H1 (cell line): ENCODE data around the gene CAPN3. TPM values are rescaled to one million over a fixed set of nuclear protein-coding genes. Genes with fewer than 3 reads are reported as not detected.
A peak's percentile ranks its signal among the peaks of the same experiment; 100 is the strongest.

Experiments used
- BRCA1 ChIP-seq: IDR thresholded peaks from 2 replicates; pipeline ENCODE4 v1.6.1; 2012; ENCODE audit warnings: low read depth, low read length, improper control_type of control experiment
- CBX8 ChIP-seq: fragments of 300-800, 300-1000 bp; sonication (generic); IDR thresholded peaks from 2 replicates; pipeline ENCODE4 v1.7.1; 2016; ENCODE audit warnings: low read depth, low read length, borderline replicate concordance
- CEBPB ChIP-seq: IDR thresholded peaks from 2 replicates; pipeline ENCODE4 v1.6.1; 2012; ENCODE audit warnings: low read depth, low read length
- CHD2 ChIP-seq: IDR thresholded peaks from 2 replicates; pipeline ENCODE4 v1.6.1; 2012; ENCODE audit warnings: low read length, improper control_type of control experiment
- EGR1 ChIP-seq: IDR thresholded peaks from 2 replicates; pipeline ENCODE4 v1.6.1; 2011; ENCODE audit warnings: low read depth, low read length, borderline replicate concordance
- EP300 ChIP-seq, 2 experiments: IDR thresholded peaks; 1 replicate in 1 of 2; 2 replicates in 1 of 2; pipeline ENCODE4 v1.6.1; 2011 to 2012; ENCODE audit warnings: low read depth in 2 of 2, low read length in 2 of 2, mild to moderate bottlenecking in 2 of 2, borderline replicate concordance in 1 of 2, inconsistent platforms in 1 of 2, moderate library complexity in 1 of 2
- EZH2 ChIP-seq: fragments of 200-600 bp; sonication (generic); IDR thresholded peaks from 2 replicates; pipeline ENCODE4 v1.7.1; 2012; ENCODE audit warnings: low read depth, mild to moderate bottlenecking, moderate library complexity, low read length, inconsistent platforms; ENCODE audit not compliant: severe bottlenecking
- FOSL1 ChIP-seq: IDR thresholded peaks from 2 replicates; pipeline ENCODE4 v1.6.1; 2011; ENCODE audit warnings: mild to moderate bottlenecking, low read depth, low read length, moderate library complexity; ENCODE audit not compliant: insufficient read depth
- HDAC6 ChIP-seq: IDR thresholded peaks from one replicate; pipeline ENCODE4 v1.7.1; 2012; ENCODE audit warnings: low read depth, mild to moderate bottlenecking, inconsistent platforms, low read length, moderate library complexity
- JUN ChIP-seq: IDR thresholded peaks from 2 replicates; pipeline ENCODE4 v1.6.1; 2011; ENCODE audit warnings: low read depth, mild to moderate bottlenecking, improper control_type of control experiment, low read length
- NANOG ChIP-seq: IDR thresholded peaks from 2 replicates; pipeline ENCODE4 v1.6.1; 2011; ENCODE audit warnings: low read length, low read depth, mild to moderate bottlenecking, inconsistent platforms; ENCODE audit not compliant: insufficient read depth, poor library complexity, severe bottlenecking
- RAD21 ChIP-seq, 2 experiments: IDR thresholded peaks in 1 of 2; conservative IDR thresholded peaks in 1 of 2; 2 replicates each; pipeline ENCODE4 v1.6.1; 2011; ENCODE audit warnings: low read depth in 2 of 2, low read length in 2 of 2, improper control_type of control experiment in 1 of 2, inconsistent platforms in 1 of 2, mild to moderate bottlenecking in 1 of 2, moderate library complexity in 1 of 2
- RXRA ChIP-seq: IDR thresholded peaks from 2 replicates; pipeline ENCODE4 v1.6.1; 2011; ENCODE audit warnings: low read depth, mild to moderate bottlenecking, low read length, moderate library complexity; ENCODE audit not compliant: insufficient read depth
- SP1 ChIP-seq: IDR thresholded peaks from 2 replicates; pipeline ENCODE4 v1.6.1; 2011; ENCODE audit warnings: low read depth, low read length
- SRF ChIP-seq: IDR thresholded peaks from 2 replicates; pipeline ENCODE4 v1.6.1; 2011; ENCODE audit warnings: mild to moderate bottlenecking, low read depth, low read length, moderate library complexity
- YY1 ChIP-seq: IDR thresholded peaks from 2 replicates; pipeline ENCODE4 v1.6.1; 2011; ENCODE audit warnings: low read depth, mild to moderate bottlenecking, low read length
- ZNF274 ChIP-seq: IDR thresholded peaks from 2 replicates; pipeline ENCODE4 v1.7.0; 2012; ENCODE audit warnings: low read length, borderline replicate concordance; ENCODE audit errors: extremely low read depth
- polyA plus RNA-seq, 7 experiments: library from polyadenylated mRNA; depleted of rRNA in 3 of 7; stranded (reverse) in 5 of 7; unstranded in 2 of 7; fragments of >200 nt in 5 of 7; fragments of 200-250 nt in 2 of 7; gene quantifications; 1 replicate in 5 of 7; 2 replicates in 1 of 7; 4 replicates in 1 of 7; pipeline versions ENCODE4 v1.2.1 to v1.2.3, GENCODE V29; 2011 to 2013; ENCODE audit warnings: missing spikeins in 2 of 7, mixed read lengths in 2 of 7
- total RNA-seq: library from RNA; stranded (reverse); fragmentation: NEBNext Ultra II Directional; extraction: Animal tissue kit (Norgen Biotek cat#: 25700); gene quantifications from 2 replicates; pipeline ENCODE4 v1.2.1, GENCODE V29; 2021
- TF ChIP-seq, protein P1 (sequence below): IDR thresholded peaks from 2 replicates; pipeline ENCODE4 v1.6.1; 2011; ENCODE audit warnings: low read depth, mild to moderate bottlenecking, low read length; ENCODE audit not compliant: insufficient read depth
- TF ChIP-seq, protein P2 (sequence below): IDR thresholded peaks from 2 replicates; pipeline ENCODE4 v1.6.1; 2012; ENCODE audit warnings: inconsistent platforms
- TF ChIP-seq, protein P3 (sequence below): IDR thresholded peaks from 2 replicates; pipeline ENCODE4 v1.6.1; 2011; ENCODE audit warnings: low read length, improper control_type of control experiment

Gene CAPN3
- total and polyA plus RNA-seq, 2 of the 8 experiments (the other 6 are each of a cell fraction or from before 2014, with no cell fraction given): 0.80 to 2.1 TPM

DNA sequence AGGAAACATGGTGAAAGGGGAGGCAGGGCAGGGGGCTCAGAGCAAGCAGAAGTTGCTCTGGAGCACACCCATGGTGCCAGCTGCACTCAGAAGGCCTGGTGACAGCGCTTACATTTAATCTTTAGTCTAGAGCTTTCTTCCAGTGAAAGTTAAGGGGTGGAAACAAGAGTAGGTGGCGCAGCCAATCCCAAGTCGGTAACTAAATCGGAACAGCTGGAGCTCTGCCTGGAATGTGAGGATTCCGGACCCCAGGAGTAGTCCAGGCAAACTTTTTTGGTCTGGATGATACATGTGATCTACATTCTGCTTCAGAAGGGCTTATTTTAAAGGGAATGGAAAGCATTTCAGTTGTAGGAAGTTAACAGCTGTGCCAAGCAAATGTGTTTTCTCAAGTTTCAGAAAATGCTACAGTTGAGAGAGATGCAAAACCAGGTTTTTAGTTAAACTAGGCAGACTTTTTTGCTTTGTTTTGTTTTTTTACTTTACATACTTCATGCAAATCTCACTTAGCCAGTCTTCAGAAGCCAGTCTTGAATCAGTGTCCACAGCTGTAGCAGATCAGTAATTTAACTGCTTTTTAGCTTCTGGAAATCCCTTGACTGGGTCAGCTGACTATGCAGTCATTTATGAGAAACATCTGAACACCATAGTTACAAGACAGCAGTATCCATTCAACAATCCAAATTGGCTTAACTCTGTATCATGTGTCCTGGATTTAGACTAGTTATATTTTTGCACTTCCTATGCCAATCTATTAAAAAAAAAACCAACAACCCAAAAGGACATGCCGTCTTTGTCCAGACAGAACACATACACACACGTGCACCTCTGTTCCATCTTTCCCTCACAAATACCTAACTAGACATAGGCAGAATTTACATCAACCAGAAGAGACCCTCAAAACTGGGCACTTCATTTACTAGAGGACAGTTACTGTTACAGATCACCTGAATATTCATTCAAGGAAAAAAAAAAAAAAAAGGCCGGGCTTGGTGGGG is 98.4 kb downstream of the CAPN3 start (continued):
- no peak for TF ChIP-seq FOSL1
- TF ChIP-seq ZNF274: no peak
- TF ChIP-seq RXRA: no peak
- no peak for TF ChIP-seq CEBPB
- TF ChIP-seq BRCA1: no peak
- TF ChIP-seq EGR1: no peak
- TF ChIP-seq SRF: no peak
- TF ChIP-seq, protein P1, sequence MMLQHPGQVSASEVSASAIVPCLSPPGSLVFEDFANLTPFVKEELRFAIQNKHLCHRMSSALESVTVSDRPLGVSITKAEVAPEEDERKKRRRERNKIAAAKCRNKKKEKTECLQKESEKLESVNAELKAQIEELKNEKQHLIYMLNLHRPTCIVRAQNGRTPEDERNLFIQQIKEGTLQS: no peak
- TF ChIP-seq, protein P2, sequence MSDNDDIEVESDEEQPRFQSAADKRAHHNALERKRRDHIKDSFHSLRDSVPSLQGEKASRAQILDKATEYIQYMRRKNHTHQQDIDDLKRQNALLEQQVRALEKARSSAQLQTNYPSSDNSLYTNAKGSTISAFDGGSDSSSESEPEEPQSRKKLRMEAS: no peak
- TF ChIP-seq HDAC6: no peak
- TF ChIP-seq EZH2: no peak
- TF ChIP-seq EP300 (IDR thresholded peaks at IDR 0.05; ENCODE audit: borderline replicate concordance in 1 of 2, low read depth in 2 of 2, low read length in 2 of 2): peak in 1 of 2 experiments; percentile 76; a peak in 1 of 3 replicates
- TF ChIP-seq, protein P3, sequence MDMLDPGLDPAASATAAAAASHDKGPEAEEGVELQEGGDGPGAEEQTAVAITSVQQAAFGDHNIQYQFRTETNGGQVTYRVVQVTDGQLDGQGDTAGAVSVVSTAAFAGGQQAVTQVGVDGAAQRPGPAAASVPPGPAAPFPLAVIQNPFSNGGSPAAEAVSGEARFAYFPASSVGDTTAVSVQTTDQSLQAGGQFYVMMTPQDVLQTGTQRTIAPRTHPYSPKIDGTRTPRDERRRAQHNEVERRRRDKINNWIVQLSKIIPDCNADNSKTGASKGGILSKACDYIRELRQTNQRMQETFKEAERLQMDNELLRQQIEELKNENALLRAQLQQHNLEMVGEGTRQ: no peak
- TF ChIP-seq SP1: peak; percentile 74
- TF ChIP-seq CBX8: no peak
- TF ChIP-seq RAD21 (IDR thresholded peaks at IDR 0.05 in 1 of 2, conservative IDR thresholded peaks at IDR 0.05 in 1 of 2; ENCODE audit: low read depth in 2 of 2, low read length in 2 of 2): 0 out of 4 replicates have a peak, but pooled peaks of 1 of the 2 experiments have one; percentile 0
- no peak for TF ChIP-seq JUN
- no peak for TF ChIP-seq CHD2
- 0 out of 2 replicates have a peak, but pooled peaks have one; percentile 9 for TF ChIP-seq YY1
- TF ChIP-seq NANOG: peak; percentile 64
